Esophagus squamous epithelium (tissue), 5 donors: ENCODE results near the gene KRTAP2-4. TPM values are rescaled to one million over a fixed set of nuclear protein-coding genes. Genes with fewer than 3 reads are reported as not detected.
"Not testable (repeated sequence)": the region's sequence is repeated elsewhere in the genome, so short reads cannot be mapped to it uniquely, and the experiment has no call there.

Source experiments
- DNase-seq: peaks from one replicate; lab custom pipeline; 2025; lab: John Stamatoyannopoulos, UW
- H3K27ac ChIP-seq, 4 donors: fragments of 200-600 bp; sonication (generic); one replicate each; pipeline ENCODE4 v1.5.1; 2016 to 2019; ENCODE audit warnings: mild to moderate bottlenecking in 1 of 4
- H3K27me3 ChIP-seq, 4 donors: fragments of 200-600 bp; sonication (generic); 1 replicate in 3 of 4; 2 replicates in 1 of 4; pipeline versions ENCODE4 v1.5.1 to v1.6.0; 2017 to 2021; ENCODE audit warnings: antibody characterized with exemption in 1 of 4
- H3K36me3 ChIP-seq, 3 donors: fragments of 200-600 bp; sonication (generic); one replicate each; pipeline ENCODE4 v1.5.1; 2016 to 2019
- H3K4me1 ChIP-seq, 3 donors: fragments of 200-600 bp; sonication (generic); one replicate each; pipeline ENCODE4 v1.5.1; 2017 to 2019
- H3K4me3 ChIP-seq, 4 donors: fragments of 200-600 bp; sonication (generic); 1 replicate in 3 of 4; 2 replicates in 1 of 4; pipeline ENCODE4 v1.5.1; 2016 to 2019; ENCODE audit warnings: mild to moderate bottlenecking in 2 of 4, moderate library complexity in 1 of 4
- H3K9me3 ChIP-seq, 3 donors: fragments of 200-600 bp; sonication (generic); one replicate each; pipeline ENCODE4 v1.5.1; 2016 to 2019
- POLR2A ChIP-seq, 4 donors: fragments of 450-650 bp; IDR thresholded peaks; one replicate each; pipeline ENCODE4 v1.6.1; 2017; ENCODE audit warnings: antibody characterized with exemption in 4 of 4, mild to moderate bottlenecking in 4 of 4, moderate library complexity in 3 of 4
- whole genome bisulfite sequencing, 2 donors: methylation state at CpG; one replicate each; pipeline ENCODE4 v1.1.5; 2018; 5-methylcytosine and 5-hydroxymethylcytosine counted together
- intact Hi-C: fragments of 100-400 bp; cut with DNase I; formaldehyde crosslinking; loops from one replicate; pipeline ENCODE4 v1.15.0; 2022
- total RNA-seq, 4 donors: library from RNA; depleted of rRNA; stranded (reverse); fragments of >200 nt; gene quantifications; one replicate each; pipeline ENCODE4 v1.1.0, GENCODE V29; 2016
- TF ChIP-seq, protein P1 (sequence below), 6 experiments: fragments of 450-650 bp in 4 of 6; fragments of 200-600 bp in 2 of 6; sonication (generic) in 2 of 6; IDR thresholded peaks; one replicate each; pipeline ENCODE4 v1.5.1; 2016 to 2019; ENCODE audit warnings: antibody characterized with exemption in 6 of 6, mild to moderate bottlenecking in 4 of 6, moderate library complexity in 4 of 6
- donor health status: DM: yes; HTN: yes; CAD: no.

The KRTAP2-4 gene
- total RNA-seq, 4 donors from 2014 or later, result not detected

DNA sequence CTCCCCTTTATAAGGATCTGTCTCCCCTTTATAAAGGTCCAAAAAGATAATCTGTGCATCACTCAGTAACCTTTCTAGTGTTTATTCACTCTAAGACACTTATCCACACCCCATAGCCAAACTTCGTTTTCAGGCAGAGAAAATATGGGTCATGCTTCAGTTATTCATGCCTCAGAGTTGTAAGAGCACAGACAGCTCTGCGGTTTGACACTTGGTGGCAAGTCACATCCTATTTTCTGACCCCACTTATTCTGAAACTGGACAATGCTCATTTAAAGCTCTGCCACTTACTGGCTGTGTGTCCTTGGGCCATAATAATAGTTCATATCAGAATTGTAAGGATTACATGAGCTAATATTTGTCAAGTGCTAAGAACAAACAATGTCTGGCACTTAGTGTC lies 16.6 kb downstream of the KRTAP2-4 start:
- H3K27ac ChIP-seq, result no peak overlapping the region
- intact Hi-C loops, result no loop called here
- 26 to 37% methylated on average over 2 of the region's 2 CpGs for WGBS, 2 donors
- no peaks in the 10 kb centered on the region for H3K4me1 ChIP-seq
- no peak overlapping the region for H3K4me3 ChIP-seq
- peaks cover 0 to 14% (median 0%) of the 10 kb centered on the region in 4 donors for H3K27me3 ChIP-seq
- no peaks in the 10 kb centered on the region for H3K36me3 ChIP-seq
- DNase-seq, result no peak
- TF ChIP-seq, protein P1, sequence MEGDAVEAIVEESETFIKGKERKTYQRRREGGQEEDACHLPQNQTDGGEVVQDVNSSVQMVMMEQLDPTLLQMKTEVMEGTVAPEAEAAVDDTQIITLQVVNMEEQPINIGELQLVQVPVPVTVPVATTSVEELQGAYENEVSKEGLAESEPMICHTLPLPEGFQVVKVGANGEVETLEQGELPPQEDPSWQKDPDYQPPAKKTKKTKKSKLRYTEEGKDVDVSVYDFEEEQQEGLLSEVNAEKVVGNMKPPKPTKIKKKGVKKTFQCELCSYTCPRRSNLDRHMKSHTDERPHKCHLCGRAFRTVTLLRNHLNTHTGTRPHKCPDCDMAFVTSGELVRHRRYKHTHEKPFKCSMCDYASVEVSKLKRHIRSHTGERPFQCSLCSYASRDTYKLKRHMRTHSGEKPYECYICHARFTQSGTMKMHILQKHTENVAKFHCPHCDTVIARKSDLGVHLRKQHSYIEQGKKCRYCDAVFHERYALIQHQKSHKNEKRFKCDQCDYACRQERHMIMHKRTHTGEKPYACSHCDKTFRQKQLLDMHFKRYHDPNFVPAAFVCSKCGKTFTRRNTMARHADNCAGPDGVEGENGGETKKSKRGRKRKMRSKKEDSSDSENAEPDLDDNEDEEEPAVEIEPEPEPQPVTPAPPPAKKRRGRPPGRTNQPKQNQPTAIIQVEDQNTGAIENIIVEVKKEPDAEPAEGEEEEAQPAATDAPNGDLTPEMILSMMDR (IDR thresholded peaks at IDR 0.05), result no peak
- TF ChIP-seq POLR2A (IDR thresholded peaks at IDR 0.05), result no peak
- no peaks in the 10 kb centered on the region for H3K9me3 ChIP-seq

DNA sequence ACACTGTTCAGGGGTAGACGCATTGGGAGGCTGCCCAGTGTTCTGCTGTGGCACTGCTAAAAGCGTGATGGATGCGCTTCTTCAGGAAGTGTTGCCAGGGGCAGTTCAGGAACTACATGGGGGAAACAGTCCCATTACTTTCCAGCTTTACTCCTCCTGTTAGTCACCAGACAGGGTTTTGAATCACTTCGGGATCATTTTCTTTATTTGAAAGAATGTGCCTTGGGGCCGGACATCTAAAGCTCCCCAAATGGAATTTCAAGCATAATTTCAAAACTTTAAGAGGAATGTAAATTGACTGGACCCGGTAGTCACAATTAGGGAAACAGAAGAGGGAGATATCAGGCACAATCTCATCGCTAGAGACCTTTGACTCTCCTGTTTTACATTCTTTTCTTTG lies 17.2 kb downstream of the KRTAP2-4 start:
- WGBS, 2 donors, result 40 to 53% methylated on average over 7 of the region's 7 CpGs
- Histone ChIP-seq H3K9me3 (no peaks in the 10 kb centered on the region), H3K4me1 (no peaks in the 10 kb centered on the region), H3K27ac (no peak overlapping the region), H3K36me3 (no peaks in the 10 kb centered on the region), H3K4me3 (no peak overlapping the region), H3K27me3 (peaks cover 0 to 14% (median 0%) of the 10 kb centered on the region in 4 donors)
- no peak for DNase-seq
- intact Hi-C loops, result no loop called here
- TF ChIP-seq, protein P1 (IDR thresholded peaks at IDR 0.05), result no peak
- TF ChIP-seq POLR2A (IDR thresholded peaks at IDR 0.05), result no peak

DNA sequence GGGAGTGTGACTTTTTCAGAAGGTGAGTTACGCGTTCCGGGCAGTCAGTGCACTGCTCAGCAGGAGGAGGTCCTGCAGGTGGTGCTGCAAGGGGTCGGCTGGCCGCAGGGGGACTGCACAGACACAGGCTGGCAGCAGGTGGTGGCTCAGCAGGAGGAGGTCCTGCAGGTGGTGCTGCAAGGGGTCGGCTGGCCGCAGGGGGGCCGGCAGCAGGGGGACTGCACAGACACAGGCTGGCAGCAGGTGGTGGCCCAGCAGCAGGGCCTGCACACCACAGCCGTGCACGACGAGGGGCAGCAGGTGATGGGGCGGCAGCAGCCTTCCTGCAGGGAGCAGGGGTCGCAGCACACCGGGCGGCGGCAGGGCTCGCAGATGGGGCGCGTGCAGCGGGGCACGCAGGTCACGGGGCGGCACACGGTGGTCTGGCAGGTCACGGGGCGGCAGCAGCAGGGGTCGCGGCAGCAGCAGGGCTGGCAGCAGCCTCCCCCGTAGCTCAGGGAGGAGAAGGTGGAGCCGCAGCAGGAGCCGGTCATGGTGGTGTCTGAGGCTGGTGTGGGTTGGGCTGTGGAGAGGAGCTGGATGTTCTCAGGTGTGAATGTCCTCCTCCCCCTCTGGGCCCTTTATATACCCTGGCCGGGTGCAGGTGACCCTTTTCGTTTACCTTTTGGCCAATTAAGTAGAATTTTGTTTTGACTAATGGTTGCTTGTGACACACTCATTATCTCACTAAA lies 18.8 kb downstream of the KRTAP2-4 start, which contains the start of gene KRTAP2-1:
Gene KRTAP2-1 (minus strand): TSS at position 582 of the 731 bp plus-strand sequence. CDS start 49 bp downstream, at position 533.
- not testable (repeated sequence) for DNase-seq

DNA sequence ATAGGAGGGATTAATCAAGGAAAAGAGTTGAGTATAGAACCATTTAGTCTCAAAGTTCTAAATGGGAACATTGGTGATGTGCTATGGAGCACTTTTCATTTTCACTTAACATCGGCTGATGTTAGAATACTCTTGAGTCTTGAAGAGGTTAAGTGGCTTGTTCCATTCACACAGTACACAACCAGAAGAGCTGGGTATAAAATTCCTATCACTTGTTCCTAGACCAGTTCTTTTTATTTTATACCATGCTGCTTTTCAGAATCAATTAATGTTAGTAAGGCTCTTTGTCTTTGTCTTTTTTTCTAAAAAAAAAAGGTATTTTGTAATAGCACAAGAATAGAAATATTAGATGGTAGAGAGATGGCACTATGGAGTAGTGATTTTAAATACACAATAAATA lies 22.7 kb downstream of the KRTAP2-4 start:
- H3K4me1 ChIP-seq, result peaks cover 0 to 11% (median 0%) of the 10 kb centered on the region in 3 donors
- H3K27ac ChIP-seq, result no peak overlapping the region
- no peak overlapping the region for H3K4me3 ChIP-seq
- TF ChIP-seq, protein P1 (IDR thresholded peaks at IDR 0.05), result no peak
- no peak for TF ChIP-seq POLR2A (IDR thresholded peaks at IDR 0.05)
- no peaks in the 10 kb centered on the region for H3K36me3 ChIP-seq
- 96 to 100% methylated on average over 1 of the region's 1 CpG for WGBS, 2 donors
- no peak for DNase-seq
- no peaks in the 10 kb centered on the region for H3K9me3 ChIP-seq
- intact Hi-C loops, result no loop called here
- H3K27me3 ChIP-seq, result peaks cover 0 to 5% (median 0%) of the 10 kb centered on the region in 4 donors

More for the DNA sequence above, 18.8 kb downstream of the KRTAP2-4 start, which contains the start of gene KRTAP2-1:
- H3K36me3 ChIP-seq, H3K4me1 ChIP-seq, H3K9me3 ChIP-seq, H3K4me3 ChIP-seq, intact Hi-C loops, H3K27ac ChIP-seq: not testable (repeated sequence)
- peaks cover 0 to 14% (median 0%) of the 10 kb centered on the region in 4 donors for H3K27me3 ChIP-seq
- 75 to 91% methylated on average over 5 to 9 of the region's 33 CpGs for WGBS, 2 donors

DNA sequence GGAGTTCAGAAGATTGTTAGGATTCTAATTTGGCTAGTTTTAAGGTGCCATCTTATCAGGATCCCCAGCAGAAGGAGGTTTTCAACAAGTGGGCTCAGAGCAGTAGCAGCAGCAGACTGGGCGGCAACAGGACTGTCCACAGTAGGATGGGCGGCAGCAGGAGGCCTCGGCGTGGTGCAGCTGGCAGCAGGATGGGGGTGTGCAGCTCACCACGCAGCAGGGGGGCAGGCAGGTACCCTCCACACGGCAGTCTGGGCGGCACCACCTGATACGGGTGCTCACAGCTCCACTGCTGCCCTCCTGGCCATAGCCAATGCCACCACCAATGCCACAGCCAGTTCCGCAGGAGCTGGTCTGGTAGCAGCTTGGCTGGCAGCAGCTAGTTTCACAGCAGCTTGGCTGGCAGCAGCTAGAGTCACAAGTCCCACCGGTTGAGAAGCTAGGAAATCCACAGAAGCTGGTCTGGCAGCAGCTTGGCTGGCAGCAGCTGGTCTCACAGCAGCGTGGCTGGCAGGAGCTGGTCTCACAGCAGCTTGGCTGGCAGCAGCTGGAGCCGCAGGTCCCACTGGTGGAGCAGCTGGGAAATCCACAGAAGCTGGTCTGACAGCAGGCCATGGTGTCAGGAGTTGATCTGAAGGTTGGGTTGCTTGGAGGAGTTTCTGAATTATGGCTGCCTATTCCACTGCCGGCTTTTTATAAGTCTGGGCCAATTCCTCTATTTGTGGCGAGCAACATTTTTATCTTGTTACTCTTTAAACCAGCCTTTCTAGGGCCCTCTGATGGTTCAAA lies 24.7 kb downstream of the KRTAP2-4 start, which contains the start of gene KRTAP1-1:
Gene KRTAP1-1 (minus strand): TSS at position 668 of the 789 bp plus-strand sequence. CDS start 53 bp downstream, at position 615.
- intact Hi-C loops, DNase-seq, H3K36me3 ChIP-seq, H3K27ac ChIP-seq, H3K9me3 ChIP-seq, H3K27me3 ChIP-seq, H3K4me3 ChIP-seq: not testable (repeated sequence)
- H3K4me1 ChIP-seq, result peaks cover 0 to 11% (median 0%) of the 10 kb centered on the region in 3 donors
- WGBS, 2 donors, result 37 to 76% methylated on average over 3 to 8 of the region's 14 CpGs
